Hepatocyte (in vitro differentiated cells): ENCODE results near the gene NPAS3. TPM values are rescaled to one million over a fixed set of nuclear protein-coding genes. Genes with fewer than 3 reads are reported as not detected.

Experiments used
- DNase-seq: peaks from one replicate; pipeline ENCODE4 v3.0.0-alpha.2; 2016; ENCODE audit warnings: low spot score
- H2AFZ ChIP-seq: fragments of 200-600 bp; sonication (generic); 2 replicates; pipeline ENCODE4 v1.6.0; 2016; ENCODE audit warnings: antibody characterized with exemption, mild to moderate bottlenecking
- H3K27ac ChIP-seq: fragments of 200-600 bp; sonication (generic); 2 replicates; pipeline ENCODE4 v1.5.1; 2016; ENCODE audit warnings: mild to moderate bottlenecking
- H3K27me3 ChIP-seq: fragments of 200-600 bp; sonication (generic); 2 replicates; pipeline ENCODE4 v1.6.1; 2016
- H3K36me3 ChIP-seq: fragments of 200-600 bp; sonication (generic); replicated peaks from 2 replicates; pipeline ENCODE4 v1.5.1; 2016; ENCODE audit warnings: low read depth; ENCODE audit not compliant: insufficient read depth
- H3K4me1 ChIP-seq: fragments of 200-600 bp; sonication (generic); 2 replicates; pipeline ENCODE4 v1.5.1; 2016; ENCODE audit warnings: mild to moderate bottlenecking, moderate library complexity; ENCODE audit not compliant: insufficient read depth
- H3K4me2 ChIP-seq: fragments of 200-600 bp; sonication (generic); 2 replicates; pipeline ENCODE4 v1.6.0; 2016
- H3K4me3 ChIP-seq: fragments of 200-600 bp; sonication (generic); 2 replicates; pipeline ENCODE4 v1.5.1; 2016; ENCODE audit warnings: mild to moderate bottlenecking
- H3K79me2 ChIP-seq: fragments of 200-600 bp; sonication (generic); 2 replicates; pipeline ENCODE4 v1.6.0; 2017; ENCODE audit warnings: mild to moderate bottlenecking
- H3K9me2 ChIP-seq: fragments of 200-600 bp; sonication (generic); replicated peaks from 2 replicates; pipeline ENCODE4 v1.6.0; 2017; ENCODE audit warnings: mild to moderate bottlenecking; ENCODE audit not compliant: insufficient read depth
- H3K9me3 ChIP-seq: fragments of 200-600 bp; sonication (generic); 2 replicates; pipeline ENCODE4 v1.5.1; 2016; ENCODE audit warnings: low read depth, mild to moderate bottlenecking
- H4K20me1 ChIP-seq: fragments of 200-600 bp; sonication (generic); 2 replicates; pipeline ENCODE4 v1.6.0; 2016; ENCODE audit warnings: mild to moderate bottlenecking; ENCODE audit not compliant: insufficient read depth, poor library complexity, severe bottlenecking
- EZH2 ChIP-seq: fragments of 200-600 bp; sonication (generic); IDR thresholded peaks from 2 replicates; pipeline ENCODE4 v1.6.1; 2016; ENCODE audit warnings: antibody characterized with exemption, mild to moderate bottlenecking, borderline replicate concordance
- EZH2phosphoT487 ChIP-seq: fragments of 200-600 bp; sonication (generic); IDR thresholded peaks from one replicate; pipeline ENCODE4 v1.6.1; 2018; ENCODE audit warnings: antibody characterized with exemption, mild to moderate bottlenecking, low read depth, moderate library complexity; ENCODE audit not compliant: unreplicated experiment, severe bottlenecking
- WGBS: methylation state at CpG from one replicate; pipeline ENCODE4 v1.1.6; 2016; ENCODE audit warnings: low lambda C conversion rate; ENCODE audit errors: missing lambda C conversion rate; 5-methylcytosine and 5-hydroxymethylcytosine counted together
- polyA plus RNA-seq: library from polyadenylated mRNA; unstranded; fragments of >200 nt; fragmentation: Nextera tagmentation; extraction: Ambion mirVana; gene quantifications from 2 replicates; pipeline ENCODE4 v1.2.1, GENCODE V29; 2016
- total RNA-seq: library from RNA; depleted of rRNA; stranded (reverse); fragments of >200 nt; gene quantifications from 2 replicates; pipeline ENCODE4 v1.2.3, GENCODE V29; 2014
- TF ChIP-seq, protein P1 (sequence below): fragments of 200-600 bp; sonication (generic); IDR thresholded peaks from 2 replicates; pipeline ENCODE4 v1.5.1; 2016; ENCODE audit warnings: antibody characterized with exemption, mild to moderate bottlenecking; ENCODE audit not compliant: poor library complexity

The NPAS3 gene
- total and polyA plus RNA-seq, 2 experiments from 2014 or later, result 0.11 to 1.1 TPM

- Histone ChIP-seq H2AFZ (no peak overlapping the region), H4K20me1 (no peaks in the 10 kb centered on the region), H3K4me2 (no peak overlapping the region), H3K4me3 (no peak overlapping the region), H3K27me3 (no peaks in the 10 kb centered on the region), H3K27ac (no peak overlapping the region), H3K4me1 (peaks cover 7% of the 10 kb centered on the region), H3K79me2 (no peaks in the 10 kb centered on the region), H3K9me3 (no peaks in the 10 kb centered on the region), H3K36me3 (no peaks in the 10 kb centered on the region), H3K9me2 (no peaks in the 10 kb centered on the region)
- TF ChIP-seq, protein P1, sequence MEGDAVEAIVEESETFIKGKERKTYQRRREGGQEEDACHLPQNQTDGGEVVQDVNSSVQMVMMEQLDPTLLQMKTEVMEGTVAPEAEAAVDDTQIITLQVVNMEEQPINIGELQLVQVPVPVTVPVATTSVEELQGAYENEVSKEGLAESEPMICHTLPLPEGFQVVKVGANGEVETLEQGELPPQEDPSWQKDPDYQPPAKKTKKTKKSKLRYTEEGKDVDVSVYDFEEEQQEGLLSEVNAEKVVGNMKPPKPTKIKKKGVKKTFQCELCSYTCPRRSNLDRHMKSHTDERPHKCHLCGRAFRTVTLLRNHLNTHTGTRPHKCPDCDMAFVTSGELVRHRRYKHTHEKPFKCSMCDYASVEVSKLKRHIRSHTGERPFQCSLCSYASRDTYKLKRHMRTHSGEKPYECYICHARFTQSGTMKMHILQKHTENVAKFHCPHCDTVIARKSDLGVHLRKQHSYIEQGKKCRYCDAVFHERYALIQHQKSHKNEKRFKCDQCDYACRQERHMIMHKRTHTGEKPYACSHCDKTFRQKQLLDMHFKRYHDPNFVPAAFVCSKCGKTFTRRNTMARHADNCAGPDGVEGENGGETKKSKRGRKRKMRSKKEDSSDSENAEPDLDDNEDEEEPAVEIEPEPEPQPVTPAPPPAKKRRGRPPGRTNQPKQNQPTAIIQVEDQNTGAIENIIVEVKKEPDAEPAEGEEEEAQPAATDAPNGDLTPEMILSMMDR, result no peak
- TF ChIP-seq EZH2, result no peak
- no peak for TF ChIP-seq EZH2phosphoT487
- no peak for DNase-seq
- 86% methylated on average over 7 of the region's 7 CpGs for whole genome bisulfite sequencing
Observed at GRCh38 chr14:33732175-33732574, 793.5 kb downstream of the NPAS3 start.

DNA sequence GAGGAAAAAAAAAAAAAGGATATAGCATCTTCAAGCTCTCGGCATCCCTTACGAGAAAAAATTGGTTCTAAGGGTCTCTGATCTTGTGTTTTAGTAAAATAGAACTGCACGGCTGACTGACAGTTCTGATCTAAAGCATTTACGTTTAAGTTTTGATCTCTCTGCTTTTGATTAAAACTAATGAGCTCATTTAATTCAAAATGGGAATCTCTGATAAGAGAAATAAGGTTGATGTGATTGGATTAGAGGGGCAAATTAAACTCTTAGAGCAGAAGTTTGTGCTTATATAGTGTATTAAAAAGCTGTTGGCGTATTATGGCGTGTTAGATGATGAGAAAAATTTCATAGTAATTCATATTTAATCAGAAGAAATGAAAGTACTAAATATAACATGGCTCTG is 794.6 kb downstream of the NPAS3 start:
- H3K9me2 ChIP-seq, result no peaks in the 10 kb centered on the region
- no peak for DNase-seq
- H3K27me3 ChIP-seq, result no peaks in the 10 kb centered on the region
- H4K20me1 ChIP-seq, result no peaks in the 10 kb centered on the region
- H3K4me1 ChIP-seq, result peaks cover 3% of the 10 kb centered on the region
- H3K79me2 ChIP-seq, result no peaks in the 10 kb centered on the region
- WGBS, result 92% methylated on average over 6 of the region's 6 CpGs
- no peak overlapping the region for H3K4me2 ChIP-seq
- H3K36me3 ChIP-seq, result no peaks in the 10 kb centered on the region
- H3K27ac ChIP-seq, result no peak overlapping the region
- H3K4me3 ChIP-seq, result no peak overlapping the region
- H2AFZ ChIP-seq, result no peak overlapping the region
- no peaks in the 10 kb centered on the region for H3K9me3 ChIP-seq
- TF ChIP-seq, protein P1, result no peak
- TF ChIP-seq EZH2 (no peak), EZH2phosphoT487 (no peak)

DNA sequence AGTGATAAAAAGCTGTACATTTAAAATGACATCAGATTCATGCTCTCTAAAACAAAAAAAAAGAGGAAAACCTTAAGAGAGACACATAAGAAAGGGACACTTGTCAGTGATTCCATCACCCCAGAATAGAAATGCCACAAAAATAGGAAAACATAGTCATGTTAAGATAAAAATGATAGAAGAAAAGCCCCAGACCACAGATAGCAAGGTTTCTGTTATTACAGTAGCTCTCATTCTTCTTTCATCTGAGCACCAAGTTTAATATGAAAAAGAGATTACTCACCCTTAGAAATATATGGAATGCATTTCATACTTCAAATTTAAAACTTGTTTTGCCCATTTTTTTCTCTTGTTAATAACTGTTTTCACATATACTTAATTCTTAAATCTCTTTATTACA is 795.0 kb downstream of the NPAS3 start:
- Histone ChIP-seq H3K9me2 (no peaks in the 10 kb centered on the region), H3K27ac (no peak overlapping the region), H3K9me3 (no peaks in the 10 kb centered on the region), H3K4me2 (no peak overlapping the region), H3K36me3 (no peaks in the 10 kb centered on the region), H3K4me1 (no peaks in the 10 kb centered on the region), H2AFZ (no peak overlapping the region), H4K20me1 (no peaks in the 10 kb centered on the region), H3K79me2 (no peaks in the 10 kb centered on the region), H3K27me3 (no peaks in the 10 kb centered on the region), H3K4me3 (no peak overlapping the region)
- TF ChIP-seq, protein P1, result no peak
- TF ChIP-seq EZH2phosphoT487, result no peak
- DNase-seq, result no peak

GRCh38 chr14:33734387-33734786 is 795.7 kb downstream of the NPAS3 start:
- Histone ChIP-seq H3K9me2 (no peaks in the 10 kb centered on the region), H3K4me1 (no peaks in the 10 kb centered on the region), H3K4me3 (no peak overlapping the region), H3K4me2 (no peak overlapping the region), H3K27me3 (no peaks in the 10 kb centered on the region), H3K79me2 (no peaks in the 10 kb centered on the region), H4K20me1 (no peaks in the 10 kb centered on the region), H2AFZ (no peak overlapping the region), H3K27ac (no peak overlapping the region), H3K36me3 (no peaks in the 10 kb centered on the region), H3K9me3 (no peaks in the 10 kb centered on the region)
- TF ChIP-seq EZH2phosphoT487, result no peak
- no peak for TF ChIP-seq EZH2
- TF ChIP-seq, protein P1, result no peak
- 82% methylated on average over 3 of the region's 3 CpGs for WGBS
- no peak for DNase-seq
